ENCODE data around the gene TUBA1A. TPM values are rescaled to one million over a fixed set of nuclear protein-coding genes. Genes with fewer than 3 reads are reported as not detected.

Gene TUBA1A
- 1,431 TPM for polyA plus RNA-seq (2012; ENCODE audit: insufficient read depth, insufficient read length, low read depth)

GRCh38 chr12:49188916-49189367, at the start of gene TUBA1A:
TSS of gene TUBA1A (minus strand) at chr12:49189080. CDS start at chr12:49188979, 101 bp downstream.
- peaks cover 34% of the 10 kb centered on the region for H3K36me3 ChIP-seq
- H3K4me3 ChIP-seq (ENCODE audit: low read depth, low read length), result peak within 1 kb of the TSS; percentile 92
- H3K4me1 ChIP-seq, result 0 out of 2 replicates have a peak, but pooled peaks cover 3% of the 10 kb centered on the region
- peak; percentile 98 for DNase-seq
- no peak for TF ChIP-seq CTCF (IDR thresholded peaks at IDR 0.05; ENCODE audit: low read depth, low read length)
- H3K9me3 ChIP-seq, result no peaks in the 10 kb centered on the region
- H3K27me3 ChIP-seq, result no peaks in the 10 kb centered on the region

GRCh38 chr12:49236423-49236822, 47.5 kb upstream of the TUBA1A start:
- no peaks in the 10 kb centered on the region for H3K36me3 ChIP-seq
- H3K9me3 ChIP-seq, result no peaks in the 10 kb centered on the region
- no peak overlapping the region for H3K4me3 ChIP-seq (ENCODE audit: low read depth, low read length)

GRCh38 chr12:49233842-49234526, 45.1 kb upstream of the TUBA1A start:
- H3K9me3 ChIP-seq, result no peaks in the 10 kb centered on the region
- TF ChIP-seq CTCF (IDR thresholded peaks at IDR 0.05; ENCODE audit: low read depth, low read length), result no peak
- H3K4me1 ChIP-seq, result peaks cover 22% of the 10 kb centered on the region
- H3K27me3 ChIP-seq, result no peaks in the 10 kb centered on the region
- DNase-seq, result peak; percentile 84
- peak overlapping the region; percentile 47 for H3K4me3 ChIP-seq (ENCODE audit: low read depth, low read length)
- H3K36me3 ChIP-seq, result no peaks in the 10 kb centered on the region

More at GRCh38 chr12:49236423-49236822, 47.5 kb upstream of the TUBA1A start:
- H3K27me3 ChIP-seq, result no peaks in the 10 kb centered on the region
- TF ChIP-seq CTCF (IDR thresholded peaks at IDR 0.05; ENCODE audit: low read depth, low read length), result no peak
- DNase-seq, result no peak
- H3K4me1 ChIP-seq, result peaks cover 16% of the 10 kb centered on the region

- Histone ChIP-seq H3K9me3 (no peaks in the 10 kb centered on the region), H3K27me3 (no peaks in the 10 kb centered on the region), H3K36me3 (no peaks in the 10 kb centered on the region), H3K4me1 (peaks cover 27% of the 10 kb centered on the region), H3K4me3 (ENCODE audit: low read depth, low read length) (peak overlapping the region; percentile 47)
- TF ChIP-seq CTCF (IDR thresholded peaks at IDR 0.05; ENCODE audit: low read depth, low read length), result peak; percentile 45
- DNase-seq, result peak; percentile 94
Measured at GRCh38 chr12:49232940-49233841, 44.3 kb upstream of the TUBA1A start.

- H3K27me3 ChIP-seq, result no peaks in the 10 kb centered on the region
- H3K9me3 ChIP-seq, result no peaks in the 10 kb centered on the region
- no peaks in the 10 kb centered on the region for H3K36me3 ChIP-seq
- peak; percentile 52 for DNase-seq
- H3K4me3 ChIP-seq (ENCODE audit: low read depth, low read length), result peak overlapping the region; percentile 47
- H3K4me1 ChIP-seq, result peaks cover 32% of the 10 kb centered on the region
- TF ChIP-seq CTCF (IDR thresholded peaks at IDR 0.05; ENCODE audit: low read depth, low read length), result no peak
Measured at GRCh38 chr12:49231878-49232655, 43.2 kb upstream of the TUBA1A start.
